ENCODE data around the gene UPF1. TPM values are rescaled to one million over a fixed set of nuclear protein-coding genes. Genes with fewer than 3 reads are reported as not detected.
A peak's percentile ranks its signal among the peaks of the same experiment; 100 is the strongest.

UPF1 gene
- total RNA-seq, 1 experiment from 2014 or later: 78.8 TPM

- no peaks in the 10 kb centered on the region for H3K9me3 ChIP-seq (ENCODE audit: insufficient read depth, low read depth)
- H2AFZ ChIP-seq: peak overlapping the region; percentile 93
- peaks cover 23% of the 10 kb centered on the region for H3F3A ChIP-seq (ENCODE audit: insufficient read depth, low read depth)
- peak; percentile 68 to 71 for DNase-seq
- TF ChIP-seq CTCF (conservative IDR thresholded peaks at IDR 0.05): peak; percentile 70
- no peak for TF ChIP-seq EZH2 (IDR thresholded peaks at IDR 0.05; ENCODE audit: low read depth)
- H3K4me3 ChIP-seq: peak overlapping the region; percentile 67
- intact Hi-C loops (cut with micrococcal nuclease; ENCODE audit: unreplicated experiment): loop anchor here (2.0 kb wide), 1 partner anchor 92 kb away; no protein-coding TSS in a partner anchor
- CTCF ChIA-PET: interaction anchor here (0.6 kb wide), 2 partner anchors 15 to 252 kb away, joined by 7 to 10 read pairs; no protein-coding TSS in a partner anchor
- no peaks in the 10 kb centered on the region for H3K27me3 ChIP-seq (ENCODE audit: insufficient read depth, low read depth)
- H3K79me2 ChIP-seq (ENCODE audit: low read depth): no peaks in the 10 kb centered on the region
- H3K4me1 ChIP-seq (replicated peaks; ENCODE audit: insufficient read depth): no peaks in the 10 kb centered on the region
- BruUV-seq (replicated peaks): no TSS peak
- peaks cover 6% of the 10 kb centered on the region; the same call in 1 of the 2 replicates for H3K36me3 ChIP-seq (ENCODE audit: low read depth)
- H3K27ac ChIP-seq: no peak overlapping the region
- H3K9me2 ChIP-seq (ENCODE audit: insufficient read depth): no peaks in the 10 kb centered on the region
- POLR2A ChIA-PET (ENCODE audit: unreplicated experiment): interaction anchor here (0.5 to 0.7 kb wide), 2 partner anchors 45 to 218 kb away, joined by 3 to 5 read pairs; no protein-coding TSS in a partner anchor
- peaks cover 5% of the 10 kb centered on the region; the same call in 1 of the 2 replicates for H4K20me1 ChIP-seq (ENCODE audit: insufficient read depth)
- H3K4me2 ChIP-seq: peak overlapping the region; percentile 92
Observed at GRCh38 chr19:18895038-18895823, 63.5 kb downstream of the UPF1 start.

GRCh38 chr19:18895824-18896341 lies 64.1 kb downstream of the UPF1 start, which contains the start of gene CERS1:
CERS1 (minus strand) TSS chr19:18896158; CDS start chr19:18896072, 86 bp downstream.
- H2AFZ ChIP-seq: peak within 1 kb of the TSS; percentile 93
- intact Hi-C loops (cut with micrococcal nuclease; ENCODE audit: unreplicated experiment): loop anchor here (2.0 kb wide), 1 partner anchor 91 kb away; no protein-coding TSS in a partner anchor
- H3F3A ChIP-seq (ENCODE audit: insufficient read depth, low read depth): peaks cover 28% of the 10 kb centered on the region
- no peaks in the 10 kb centered on the region for H3K9me2 ChIP-seq (ENCODE audit: insufficient read depth)
- peak within 1 kb of the TSS; percentile 92 for H3K4me2 ChIP-seq
- no peaks in the 10 kb centered on the region for H3K9me3 ChIP-seq (ENCODE audit: insufficient read depth, low read depth)
- no peaks in the 10 kb centered on the region for H3K27me3 ChIP-seq (ENCODE audit: insufficient read depth, low read depth)
- ChIA-PET CTCF (interaction anchor here (0.6 kb wide), 1 partner anchor 252 kb away, joined by 7 read pairs; no protein-coding TSS in a partner anchor), POLR2A (ENCODE audit: unreplicated experiment) (interaction anchor here (0.6 kb wide), 1 partner anchor 325 kb away, joined by 4 read pairs; no protein-coding TSS in a partner anchor)
- H3K36me3 ChIP-seq (ENCODE audit: low read depth): peaks cover 6% of the 10 kb centered on the region; the same call in 1 of the 2 replicates
- no peaks in the 10 kb centered on the region for H3K4me1 ChIP-seq (replicated peaks; ENCODE audit: insufficient read depth)
- no peaks in the 10 kb centered on the region for H3K79me2 ChIP-seq (ENCODE audit: low read depth)
- DNase-seq: no peak
- peak within 1 kb of the TSS; percentile 67 for H3K4me3 ChIP-seq
- no peak within 1 kb of the TSS for H3K27ac ChIP-seq
- H4K20me1 ChIP-seq (ENCODE audit: insufficient read depth): peaks cover 6% of the 10 kb centered on the region
- no TSS peak for BruUV-seq (replicated peaks)
- TF ChIP-seq CTCF (conservative IDR thresholded peaks at IDR 0.05) (no peak), EZH2 (IDR thresholded peaks at IDR 0.05; ENCODE audit: low read depth) (no peak)

- H3K27ac ChIP-seq: no peak overlapping the region
- CTCF ChIA-PET: no interaction called here
Observed at GRCh38 chr19:18896421-18896841, 64.7 kb downstream of the UPF1 start.

More at GRCh38 chr19:18896421-18896841, 64.7 kb downstream of the UPF1 start:
- no peaks in the 10 kb centered on the region for H3K79me2 ChIP-seq (ENCODE audit: low read depth)
- no TSS peak for BruUV-seq (replicated peaks)
- TF ChIP-seq EZH2 (IDR thresholded peaks at IDR 0.05; ENCODE audit: low read depth): no peak
- intact Hi-C loops (cut with micrococcal nuclease; ENCODE audit: unreplicated experiment): no loop called here
- H4K20me1 ChIP-seq (ENCODE audit: insufficient read depth): peaks cover 11% of the 10 kb centered on the region
- no peaks in the 10 kb centered on the region for H3K27me3 ChIP-seq (ENCODE audit: insufficient read depth, low read depth)
- H3K9me2 ChIP-seq (ENCODE audit: insufficient read depth): no peaks in the 10 kb centered on the region
- H3F3A ChIP-seq (ENCODE audit: insufficient read depth, low read depth): peaks cover 33% of the 10 kb centered on the region
- H2AFZ ChIP-seq: no peak overlapping the region
- no peak for DNase-seq
- H3K4me2 ChIP-seq: no peak overlapping the region
- POLR2A ChIA-PET (ENCODE audit: unreplicated experiment): interaction anchor here (0.6 kb wide), 1 partner anchor 325 kb away, joined by 4 read pairs; no protein-coding TSS in a partner anchor
- H3K36me3 ChIP-seq (ENCODE audit: low read depth): peaks cover 8% of the 10 kb centered on the region
- no peaks in the 10 kb centered on the region for H3K4me1 ChIP-seq (replicated peaks; ENCODE audit: insufficient read depth)
- no peak overlapping the region for H3K4me3 ChIP-seq
- H3K9me3 ChIP-seq (ENCODE audit: insufficient read depth, low read depth): no peaks in the 10 kb centered on the region
